ENCODE data around the gene AZGP1. TPM values are rescaled to one million over a fixed set of nuclear protein-coding genes. Genes with fewer than 3 reads are reported as not detected.

Gene AZGP1
- total RNA-seq, 1 experiment from 2014 or later: 0.18 TPM

DNA sequence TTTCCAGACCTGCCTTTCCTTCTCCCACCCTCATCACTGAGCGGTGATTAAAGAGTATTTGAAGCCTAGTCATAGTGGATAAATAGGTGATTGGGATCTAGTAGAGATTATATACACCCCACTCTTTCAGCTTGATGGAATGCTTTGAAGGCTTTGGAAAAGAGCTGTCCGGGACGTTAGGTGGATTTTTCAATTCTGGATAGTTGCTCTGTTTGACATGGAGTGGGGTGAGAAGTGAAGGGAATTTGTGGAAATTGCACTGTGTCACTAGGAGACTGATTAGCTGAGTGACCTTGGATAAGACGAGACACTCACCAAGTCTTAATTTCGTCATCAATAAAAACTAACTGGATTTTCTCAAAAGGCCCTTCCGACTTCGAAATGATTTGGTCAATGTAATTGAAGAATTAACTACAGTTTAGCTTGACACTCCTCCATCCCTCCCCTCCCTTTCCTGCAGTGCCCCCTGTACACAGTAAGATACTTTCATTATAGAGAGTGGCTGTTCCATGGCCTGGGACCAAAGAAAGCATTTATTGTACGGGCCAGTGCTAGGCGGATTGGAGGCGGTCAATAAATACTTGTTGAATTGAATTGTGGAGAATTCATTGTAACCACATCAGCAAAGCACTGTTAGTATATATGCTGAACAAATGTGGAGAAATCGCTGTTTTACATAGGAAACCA lies 40.5 kb upstream of the AZGP1 start:
- Histone ChIP-seq H3K4me1 (ENCODE audit: insufficient read depth, low read length) (peaks cover 25% of the 10 kb centered on the region), H3K9me3 (ENCODE audit: low read length) (no peaks in the 10 kb centered on the region), H2AFZ (ENCODE audit: low read length) (peak overlapping the region; percentile 67; the same call in 1 of the 2 replicates), H3K27me3 (ENCODE audit: low read length) (no peaks in the 10 kb centered on the region), H3K36me3 (ENCODE audit: low read depth, low read length) (peaks cover 3% of the 10 kb centered on the region; the same call in 1 of the 2 replicates), H3K4me3 (ENCODE audit: low read length) (peak overlapping the region; percentile 97), H3K27ac (ENCODE audit: low read length) (peak overlapping the region; percentile 41), H4K20me1 (ENCODE audit: low read length) (peaks cover 14% of the 10 kb centered on the region), H3K79me2 (ENCODE audit: low read length) (peaks cover 61% of the 10 kb centered on the region), H3K9me2 (replicated peaks; ENCODE audit: low read length) (no peaks in the 10 kb centered on the region), H3K9ac (ENCODE audit: low read length) (peak overlapping the region; percentile 97), H3F3A (ENCODE audit: low read length, unreplicated experiment) (no peaks in the 10 kb centered on the region), H3K4me2 (ENCODE audit: low read length) (peak overlapping the region; percentile 98)
- DNase-seq (no peak), ATAC-seq (peak; percentile 27)
- ChIA-PET CTCF (interaction anchor here (0.7 kb wide), 1 partner anchor 135 kb away, joined by 3 read pairs; no protein-coding TSS in a partner anchor), POLR2A (ENCODE audit: unreplicated experiment) (no interaction called here)
- no peak for TF ChIP-seq EZH2 (IDR thresholded peaks at IDR 0.05; ENCODE audit: low read length, unreplicated experiment)
- TF ChIP-seq EZH2phosphoT487 (IDR thresholded peaks at IDR 0.05; ENCODE audit: borderline replicate concordance, low read length): no peak
- TF ChIP-seq, protein P1, sequence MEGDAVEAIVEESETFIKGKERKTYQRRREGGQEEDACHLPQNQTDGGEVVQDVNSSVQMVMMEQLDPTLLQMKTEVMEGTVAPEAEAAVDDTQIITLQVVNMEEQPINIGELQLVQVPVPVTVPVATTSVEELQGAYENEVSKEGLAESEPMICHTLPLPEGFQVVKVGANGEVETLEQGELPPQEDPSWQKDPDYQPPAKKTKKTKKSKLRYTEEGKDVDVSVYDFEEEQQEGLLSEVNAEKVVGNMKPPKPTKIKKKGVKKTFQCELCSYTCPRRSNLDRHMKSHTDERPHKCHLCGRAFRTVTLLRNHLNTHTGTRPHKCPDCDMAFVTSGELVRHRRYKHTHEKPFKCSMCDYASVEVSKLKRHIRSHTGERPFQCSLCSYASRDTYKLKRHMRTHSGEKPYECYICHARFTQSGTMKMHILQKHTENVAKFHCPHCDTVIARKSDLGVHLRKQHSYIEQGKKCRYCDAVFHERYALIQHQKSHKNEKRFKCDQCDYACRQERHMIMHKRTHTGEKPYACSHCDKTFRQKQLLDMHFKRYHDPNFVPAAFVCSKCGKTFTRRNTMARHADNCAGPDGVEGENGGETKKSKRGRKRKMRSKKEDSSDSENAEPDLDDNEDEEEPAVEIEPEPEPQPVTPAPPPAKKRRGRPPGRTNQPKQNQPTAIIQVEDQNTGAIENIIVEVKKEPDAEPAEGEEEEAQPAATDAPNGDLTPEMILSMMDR (conservative IDR thresholded peaks at IDR 0.05; ENCODE audit: low read depth, low read length): no peak
- intact Hi-C loops (cut with micrococcal nuclease): no loop called here
- TSS peak; percentile 62 for BruUV-seq (replicated peaks)

DNA sequence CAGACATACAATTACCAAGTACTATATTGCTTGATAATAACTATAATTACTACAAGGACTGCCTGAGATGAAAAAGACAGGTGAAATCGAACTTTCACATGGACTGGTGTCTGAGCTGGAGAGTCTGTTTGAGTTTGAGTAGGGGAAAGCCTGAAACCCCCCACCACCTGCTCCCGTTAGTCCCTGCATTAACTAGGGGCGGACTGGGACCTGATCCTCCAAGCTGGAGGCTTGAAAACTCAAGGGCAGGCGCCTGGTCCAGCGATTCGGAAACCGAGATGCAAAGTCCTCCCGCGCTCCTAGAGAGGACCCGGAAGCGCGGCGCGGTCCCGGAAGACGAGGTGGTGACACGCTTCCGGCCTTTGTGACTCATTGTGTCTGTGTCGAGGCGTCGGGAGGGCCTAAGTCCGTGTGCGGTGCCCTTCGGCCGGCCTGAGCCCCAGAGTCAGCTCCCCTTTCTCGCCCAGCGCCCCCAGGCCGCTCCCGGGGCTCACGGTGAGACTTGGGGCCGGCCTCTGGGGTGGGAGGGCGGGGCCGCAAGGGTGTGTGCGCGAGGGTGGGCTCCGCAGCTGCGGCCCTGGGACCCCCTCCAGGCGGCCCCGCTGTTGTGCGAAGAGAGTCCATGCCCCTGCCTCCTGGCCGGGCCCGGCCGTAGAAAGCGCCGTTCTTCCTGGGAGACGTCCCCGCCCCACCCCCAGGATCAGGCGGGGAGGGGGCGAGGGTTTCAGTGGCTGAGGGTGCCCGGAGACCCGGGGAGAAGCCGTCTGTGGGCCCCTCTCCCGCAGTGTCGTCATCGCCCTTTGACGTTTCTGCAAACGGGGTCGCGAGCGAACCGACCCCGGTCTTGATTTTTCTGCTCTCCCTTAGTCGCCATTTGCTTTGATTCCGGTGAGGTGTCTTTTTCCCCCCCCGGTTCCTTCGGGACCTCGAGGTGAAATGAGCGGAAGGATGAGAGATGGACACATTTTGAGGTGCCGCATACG lies 39.7 kb upstream of the AZGP1 start, which contains the start of gene ZKSCAN1:
Gene ZKSCAN1, plus strand, starts transcription at position 365 of the 983 bp plus-strand sequence. CDS start 7,911 bp downstream, outside the sequence.
- Histone ChIP-seq H3K27me3 (ENCODE audit: low read length) (no peaks in the 10 kb centered on the region), H3K4me3 (ENCODE audit: low read length) (peak within 1 kb of the TSS; percentile 97), H2AFZ (ENCODE audit: low read length) (peak within 1 kb of the TSS; percentile 79), H3K27ac (ENCODE audit: low read length) (peak within 1 kb of the TSS; percentile 41), H3K9me2 (replicated peaks; ENCODE audit: low read length) (no peaks in the 10 kb centered on the region), H3K9me3 (ENCODE audit: low read length) (no peaks in the 10 kb centered on the region), H4K20me1 (ENCODE audit: low read length) (peaks cover 14% of the 10 kb centered on the region), H3K9ac (ENCODE audit: low read length) (peak within 1 kb of the TSS; percentile 97), H3K4me1 (ENCODE audit: insufficient read depth, low read length) (peaks cover 25% of the 10 kb centered on the region), H3K79me2 (ENCODE audit: low read length) (peaks cover 54% of the 10 kb centered on the region), H3K36me3 (ENCODE audit: low read depth, low read length) (peaks cover 3% of the 10 kb centered on the region; the same call in 1 of the 2 replicates), H3F3A (ENCODE audit: low read length, unreplicated experiment) (no peaks in the 10 kb centered on the region), H3K4me2 (ENCODE audit: low read length) (peak within 1 kb of the TSS; percentile 98)
- POLR2A ChIA-PET (ENCODE audit: unreplicated experiment): interaction anchor here (0.6 kb wide), 3 partner anchors 98 to 1388 kb away, joined by 3 to 5 read pairs (median 4); no protein-coding TSS in a partner anchor
- intact Hi-C loops (cut with micrococcal nuclease): loop anchor here (1.0 kb wide), 1 partner anchor 34 kb away; the partner anchor contains the start of gene ZSCAN21
- BruUV-seq (replicated peaks): no TSS peak
- ATAC-seq (peak; percentile 93), DNase-seq (peak; percentile 87)
- CTCF ChIA-PET: interaction anchor here (0.7 kb wide), 1 partner anchor 14 kb away, joined by 8 read pairs; no protein-coding TSS in a partner anchor
- TF ChIP-seq, protein P1 (conservative IDR thresholded peaks at IDR 0.05; ENCODE audit: low read depth, low read length): no peak
- TF ChIP-seq EZH2 (IDR thresholded peaks at IDR 0.05; ENCODE audit: low read length, unreplicated experiment): no peak
- TF ChIP-seq EZH2phosphoT487 (IDR thresholded peaks at IDR 0.05; ENCODE audit: borderline replicate concordance, low read length): no peak
